Measurements from ENCODE around the gene GTF3C1.

DNA sequence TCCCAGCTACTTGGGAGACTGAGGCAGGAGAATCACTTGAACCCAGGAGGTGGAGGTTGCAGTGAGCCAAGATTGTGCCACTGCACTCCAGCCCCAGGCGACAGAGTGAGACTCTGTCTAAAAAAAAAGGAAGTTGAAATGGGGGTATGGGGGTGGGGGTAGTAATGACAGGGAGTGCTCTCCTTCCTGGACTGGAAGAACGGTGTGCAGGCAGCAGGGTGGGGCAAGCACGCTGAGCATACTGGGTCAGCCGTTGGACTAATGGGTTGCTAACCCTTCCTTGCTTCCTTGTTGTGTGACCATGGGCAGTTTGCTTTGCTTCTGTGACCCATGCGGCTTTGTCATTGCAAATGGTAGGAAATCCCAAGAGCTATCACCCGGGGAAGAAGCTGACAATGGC lies 16.7 kb upstream of the GTF3C1 start:
- TF ChIP-seq EZH2 (IDR thresholded peaks at IDR 0.05; ENCODE audit: insufficient read depth, poor library complexity, severe bottlenecking) (no peak), EZH2phosphoT487 (IDR thresholded peaks at IDR 0.05; ENCODE audit: insufficient read depth, low read depth) (no peak)
